GM19324 (cell line): ENCODE measurements around the gene HSD17B14.
"Not testable (repeated sequence)": the region's sequence is repeated elsewhere in the genome, so short reads cannot be mapped to it uniquely, and the experiment has no call there.

ENCODE experiments used
- ATAC-seq: cut with Tn5 transposase; IDR thresholded peaks from one replicate; pipeline ENCODE4 v1.9.1; 2021; ENCODE audit warnings: mild to moderate bottlenecking, moderate library complexity; ENCODE audit not compliant: unreplicated experiment, low FRiP score

Gene HSD17B14

DNA sequence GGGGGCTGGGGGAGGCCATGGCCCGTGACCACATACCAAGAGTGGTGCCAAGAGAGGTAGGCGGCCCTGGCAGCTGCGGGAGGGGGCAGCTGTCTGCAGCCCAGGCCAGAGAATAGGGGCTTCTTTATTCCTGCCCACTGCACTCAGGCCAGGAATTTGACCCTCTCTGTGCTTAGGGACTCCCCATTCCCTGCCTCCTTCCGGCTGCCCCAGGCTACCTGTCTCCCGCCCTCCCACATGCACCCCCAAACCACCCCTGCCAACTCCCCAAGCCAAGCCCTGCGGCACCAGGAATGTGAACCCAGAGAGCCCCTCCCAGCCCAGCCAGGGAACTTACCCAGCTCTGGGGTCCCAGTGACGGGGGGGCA, 31.4 kb upstream of the HSD17B14 start:
- ATAC-seq, result no peak

- ATAC-seq, result no peak
Measured at GRCh38 chr19:48867123-48867745, 30.9 kb upstream of the HSD17B14 start.

GRCh38 chr19:48866692-48867091, 30.4 kb upstream of the HSD17B14 start:
- ATAC-seq, result no peak

DNA sequence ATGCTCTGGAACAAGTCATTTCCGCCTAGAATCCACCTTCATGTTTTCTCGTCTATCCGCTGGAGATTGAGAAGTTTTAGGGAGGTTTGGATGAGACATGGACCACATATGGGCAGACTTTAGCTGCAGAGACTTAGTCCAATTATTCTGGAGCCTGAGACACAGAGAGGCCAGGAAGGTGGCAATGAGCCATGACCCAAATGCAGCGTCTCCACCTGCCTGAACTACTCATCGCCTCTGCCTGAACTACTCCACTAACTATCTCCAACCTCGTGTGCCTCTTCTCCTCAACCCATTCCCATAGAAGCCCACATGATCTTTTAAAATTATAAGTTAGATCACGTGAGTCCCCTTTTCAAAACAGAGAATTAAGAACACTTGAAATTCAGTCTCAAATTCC, 26.5 kb upstream of the HSD17B14 start:
- ATAC-seq, result no peak

DNA sequence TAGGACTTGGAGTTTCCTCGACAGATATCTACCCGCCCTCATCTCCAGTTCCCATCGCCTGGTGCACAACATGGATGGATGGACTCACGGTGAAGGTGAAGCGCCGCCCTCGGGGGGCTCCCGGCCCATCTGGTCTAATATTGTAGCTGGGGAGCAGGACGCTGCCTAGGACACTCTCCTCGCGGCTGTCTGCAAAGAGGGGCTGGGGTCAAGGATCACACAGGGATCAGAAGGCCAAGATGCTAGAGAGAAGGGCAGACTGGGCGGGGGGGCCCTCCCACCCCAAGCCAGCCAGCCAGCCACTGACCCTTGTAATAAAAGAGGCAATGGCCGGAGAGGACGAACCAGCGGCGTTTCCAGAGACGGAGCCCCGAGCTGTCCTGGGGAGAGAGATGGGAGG, 25.0 kb upstream of the HSD17B14 start:
- ATAC-seq, result no peak

- ATAC-seq, result no peak
Measured at GRCh38 chr19:48859711-48860572, 23.7 kb upstream of the HSD17B14 start.

DNA sequence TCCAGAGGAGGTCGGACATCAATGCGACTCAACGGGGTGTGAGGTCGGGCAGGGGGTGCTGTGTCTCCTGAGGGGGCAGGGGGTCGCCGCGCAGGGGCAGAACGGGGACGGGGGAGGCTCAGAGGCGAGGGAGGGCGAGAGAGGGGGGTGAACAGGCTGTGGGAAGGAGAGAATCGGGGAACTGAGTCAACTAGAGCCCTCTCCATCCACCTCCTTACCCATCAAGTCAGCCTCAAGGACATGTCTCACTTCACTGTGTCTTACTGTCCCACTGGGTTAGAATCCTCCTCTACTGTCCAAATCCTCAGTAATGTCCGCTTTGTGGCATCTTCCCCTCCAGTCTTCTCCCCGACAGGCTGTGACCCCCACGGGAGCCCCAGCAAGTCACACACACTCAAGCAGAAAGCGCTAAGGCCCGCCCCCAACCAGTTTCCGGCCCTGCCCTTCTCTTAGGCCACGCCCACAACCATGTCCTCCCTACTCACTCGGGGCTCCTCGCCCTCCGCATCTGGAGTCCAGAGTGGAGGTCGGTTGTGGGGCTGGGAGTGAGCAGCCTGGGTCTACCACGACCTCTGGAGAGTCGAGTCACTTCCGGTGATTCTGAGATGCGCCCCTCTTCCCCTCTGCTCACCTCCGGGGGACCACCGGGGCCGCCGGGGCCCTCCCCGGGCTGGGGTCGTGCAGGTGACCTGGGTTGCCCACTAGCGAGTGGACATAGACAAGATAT, 22.9 kb upstream of the HSD17B14 start:
- no peak for ATAC-seq

DNA sequence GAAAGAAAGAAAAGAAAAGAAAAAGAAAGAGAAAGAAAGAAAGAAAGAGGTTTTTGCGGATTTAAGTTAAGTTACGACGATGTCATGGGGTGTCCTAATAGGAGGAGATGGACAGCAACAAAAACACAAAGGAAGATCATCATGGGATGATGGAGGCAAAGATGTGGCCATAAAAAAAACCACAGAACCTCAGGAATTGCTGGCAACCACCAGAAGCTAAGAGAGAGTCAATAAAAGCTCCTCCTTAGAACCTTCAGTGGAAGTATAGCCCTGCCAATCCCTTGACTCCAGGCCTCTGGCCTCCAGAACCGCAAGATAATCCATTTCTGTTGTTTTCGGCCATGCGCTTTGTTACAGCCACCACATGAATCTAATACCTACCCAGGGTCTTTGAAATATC, 20.6 kb upstream of the HSD17B14 start:
- no peak for ATAC-seq

- no peak for ATAC-seq
Measured at GRCh38 chr19:48854103-48854502, 17.8 kb upstream of the HSD17B14 start.

- no peak for ATAC-seq
Measured at GRCh38 chr19:48853483-48853882, 17.2 kb upstream of the HSD17B14 start.

DNA sequence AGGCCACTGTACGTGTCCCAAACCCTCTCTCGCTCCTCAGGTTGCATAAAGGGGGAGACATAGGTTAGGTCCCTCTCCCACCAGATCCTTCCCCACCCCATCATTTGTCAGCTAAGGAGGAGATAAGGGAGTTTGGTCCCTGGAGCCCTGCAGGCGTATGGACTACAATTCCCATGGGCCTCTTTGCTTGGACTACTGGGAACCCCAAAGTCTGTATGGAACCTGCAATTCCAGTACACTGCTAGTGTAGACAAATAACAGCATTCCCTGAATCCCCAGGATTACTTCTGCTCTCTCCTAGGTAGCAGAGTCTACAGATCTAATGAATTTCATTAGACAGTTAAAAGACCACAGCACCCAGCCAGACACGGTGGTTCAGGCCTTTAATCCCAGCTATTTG, 16.0 kb upstream of the HSD17B14 start:
- ATAC-seq, result no peak

DNA sequence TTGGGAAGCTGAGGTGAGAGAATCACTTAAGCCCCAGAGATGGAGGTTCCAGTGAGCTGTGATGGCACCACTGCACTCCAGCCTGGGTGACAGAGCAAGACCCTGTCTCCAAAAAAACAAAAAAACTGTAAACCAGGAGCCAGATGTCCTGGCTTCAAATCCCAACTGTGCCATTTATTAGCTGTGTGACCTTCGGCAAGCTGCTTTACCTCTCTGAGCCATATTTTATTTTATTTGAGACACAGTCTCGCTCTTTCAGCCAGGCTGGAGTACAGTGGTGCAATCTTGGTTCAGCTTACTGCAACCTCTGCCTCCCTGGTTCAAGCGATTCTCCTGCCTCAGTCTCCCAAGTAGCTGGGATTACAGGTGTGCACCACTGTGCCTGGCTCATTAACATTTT, 10.4 kb upstream of the HSD17B14 start:
- ATAC-seq, result not testable (repeated sequence)

DNA sequence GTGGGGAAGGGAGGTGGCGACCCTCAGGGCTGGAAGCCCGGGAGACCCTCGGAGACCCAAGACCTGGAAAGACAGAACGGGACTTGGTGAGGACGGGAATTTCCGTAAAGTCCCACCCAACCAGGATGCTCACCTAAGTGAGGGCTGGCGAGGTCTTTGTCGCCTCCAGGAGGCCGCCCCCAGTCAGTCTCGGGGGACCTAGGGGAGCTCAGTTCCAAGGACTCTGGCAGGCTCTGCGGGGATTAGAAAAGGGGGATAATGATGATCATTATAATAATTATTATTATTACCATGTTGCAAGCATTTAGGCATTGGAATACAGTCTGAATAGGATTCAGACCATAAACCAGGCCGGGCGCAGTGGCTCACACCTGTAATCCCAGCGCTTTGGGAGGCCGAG, 9.1 kb upstream of the HSD17B14 start:
- ATAC-seq, result no peak

GRCh38 chr19:48844472-48844871, 8.2 kb upstream of the HSD17B14 start:
- ATAC-seq, result no peak

GRCh38 chr19:48842789-48843162, 6.5 kb upstream of the HSD17B14 start:
- no peak for ATAC-seq

DNA sequence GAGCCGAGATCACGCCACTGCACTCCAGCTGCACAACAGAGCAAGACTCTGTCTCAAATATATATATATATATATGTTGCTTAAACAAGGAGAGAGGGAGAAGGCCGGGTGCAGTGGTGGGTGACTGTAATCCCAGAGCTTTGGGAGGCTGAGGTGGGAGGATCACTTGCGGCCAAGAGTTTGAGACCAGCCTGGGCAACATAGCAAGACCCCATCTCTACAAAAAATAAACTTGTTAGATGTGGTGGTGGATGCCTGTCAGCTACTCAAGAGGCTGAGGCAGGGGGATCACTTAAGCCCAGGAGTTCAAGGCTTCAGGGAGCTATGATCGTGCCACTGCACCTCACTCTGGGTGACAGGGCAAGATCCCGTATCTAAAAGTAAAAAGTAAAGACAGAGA, 5.3 kb upstream of the HSD17B14 start:
- no peak for ATAC-seq

- no peak for ATAC-seq
Measured at GRCh38 chr19:48841047-48841446, 4.8 kb upstream of the HSD17B14 start.

DNA sequence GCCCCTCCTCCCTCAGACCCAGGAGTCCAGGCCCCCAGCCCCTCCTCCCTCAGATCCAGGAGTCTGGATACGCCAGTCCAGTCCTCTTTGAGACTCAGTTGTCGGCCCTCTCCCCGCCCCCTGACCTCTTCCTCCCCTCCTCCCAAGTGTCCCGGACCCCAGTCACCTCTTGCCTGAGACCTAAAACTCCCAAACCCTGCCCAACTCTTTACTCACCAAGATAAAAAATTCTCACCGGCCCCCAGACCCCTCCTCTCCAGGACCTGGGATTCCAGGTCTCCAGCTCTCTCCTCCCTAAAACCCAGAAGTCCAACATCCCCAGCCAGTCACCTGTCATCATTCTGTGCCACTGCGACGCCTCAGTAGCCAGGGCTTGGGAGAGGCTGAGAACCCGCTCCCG, 1.4 kb upstream of the HSD17B14 start:
- no peak for ATAC-seq

DNA sequence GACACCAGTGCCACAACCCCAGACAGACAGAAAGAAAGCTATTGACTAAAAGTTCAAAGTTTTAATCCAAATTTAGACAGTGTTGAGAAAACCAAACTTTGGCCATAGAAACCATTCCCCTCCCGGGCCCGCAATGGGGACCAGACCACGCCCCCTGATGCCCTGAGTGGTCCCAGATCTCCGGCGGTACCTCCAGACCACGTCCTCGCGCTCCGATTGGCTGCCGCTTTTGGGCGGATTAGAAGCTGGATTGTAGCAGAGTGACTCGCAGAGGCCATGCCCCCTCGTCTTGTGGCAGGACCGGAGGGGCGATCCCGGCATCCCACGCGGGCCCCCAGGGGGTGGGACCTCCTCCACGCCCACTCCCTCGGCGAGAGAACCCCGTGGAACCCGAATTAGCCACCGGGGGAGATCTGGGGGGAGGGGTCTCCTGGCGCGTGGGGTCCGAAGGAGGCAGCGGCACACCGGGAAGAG, 797 bp upstream of the HSD17B14 start:
- ATAC-seq, result no peak

DNA sequence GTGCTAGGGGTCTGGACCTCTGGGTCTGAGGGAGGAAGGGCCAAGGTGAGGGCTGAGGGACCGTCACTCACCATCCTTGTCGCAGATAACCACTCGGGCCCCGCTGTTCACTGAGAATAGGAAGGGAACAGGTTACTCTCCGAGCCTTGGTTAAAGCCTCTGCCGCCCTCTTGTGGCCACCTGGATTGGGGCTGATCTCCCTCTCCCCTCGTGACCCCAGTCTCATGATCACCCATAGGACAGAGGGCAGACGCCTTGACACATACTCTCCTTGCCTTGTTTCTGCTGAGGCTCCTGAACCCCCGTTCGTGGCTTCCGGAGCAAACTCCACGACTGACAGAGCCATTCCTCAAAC, 580 bp downstream of the HSD17B14 start:
- no peak for ATAC-seq

GRCh38 chr19:48833977-48834376, 2.3 kb downstream of the HSD17B14 start:
- ATAC-seq, result no peak

DNA sequence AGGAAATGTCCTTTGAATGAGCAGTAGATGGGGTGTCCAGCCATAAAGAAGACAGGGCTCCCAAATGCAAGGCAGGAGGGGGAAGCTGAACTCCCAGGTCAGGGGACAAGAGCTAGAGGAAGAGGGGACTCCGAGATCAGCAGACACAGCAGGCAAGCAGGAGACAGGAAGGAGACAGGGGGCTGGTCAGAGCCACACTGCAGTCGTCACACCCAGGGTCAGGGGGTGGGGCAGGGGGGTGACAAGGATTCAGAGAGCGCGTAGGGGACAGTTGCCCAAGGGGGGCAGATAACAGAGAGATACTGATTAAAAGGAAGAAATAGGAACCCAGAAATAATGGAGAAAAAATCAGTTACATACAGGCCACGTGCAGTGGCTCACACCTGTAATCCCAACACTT, 3.2 kb downstream of the HSD17B14 start:
- no peak for ATAC-seq
